OCI-LY3 (cell line): Measurements from ENCODE around the gene ZBTB7C.

ENCODE experiments used
- CTCF ChIP-seq: fragments of 200-600, 300-600 bp; sonication (generic); IDR thresholded peaks from 2 replicates; pipeline ENCODE4 v1.5.1; 2014; ENCODE audit warnings: antibody characterized with exemption, low read length, low read depth
- EZH2phosphoT487 ChIP-seq: fragments of 200-600 bp; shearing (Covaris generic); IDR thresholded peaks from 2 replicates; pipeline ENCODE4 v1.6.1; 2018; ENCODE audit warnings: antibody characterized with exemption, mixed run types, low read depth

GRCh38 chr18:48033790-48034650 is 375.2 kb downstream of the ZBTB7C start:
- TF ChIP-seq EZH2phosphoT487 (no peak), CTCF (no peak)
